Measurements from ENCODE around the gene DCLRE1A.

DNA sequence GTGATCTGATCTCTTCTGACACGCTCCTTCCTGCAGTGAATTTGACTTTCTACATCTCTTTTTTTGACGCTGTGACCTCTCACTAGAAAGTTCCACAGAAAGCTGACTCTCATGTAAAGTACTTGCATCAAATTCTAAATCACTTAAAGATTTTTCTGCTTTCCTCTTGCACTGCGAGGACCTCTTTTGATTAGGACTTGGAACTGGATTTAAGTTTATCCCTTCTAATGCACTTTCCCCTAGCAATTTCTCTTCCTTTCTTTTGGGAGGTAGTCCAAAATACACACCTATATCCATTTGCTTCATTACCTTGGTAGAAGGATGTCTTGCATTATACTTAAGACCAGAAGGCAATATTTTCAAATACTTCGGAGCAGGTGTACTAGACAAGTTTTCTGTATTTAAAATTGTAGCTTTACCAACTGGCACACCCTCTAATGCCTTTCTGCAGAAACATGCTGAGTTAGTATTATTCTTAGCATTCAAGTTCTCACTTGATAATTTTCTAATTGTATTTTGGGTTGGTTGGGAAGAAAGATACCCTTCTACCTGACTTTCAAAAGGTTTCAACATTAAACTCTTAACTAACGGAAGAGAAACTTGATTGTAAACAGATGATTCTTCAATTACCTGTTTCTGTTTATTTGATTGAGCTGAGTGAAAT, 4.6 kb downstream of the DCLRE1A start:
- TF ChIP-seq, protein P1, sequence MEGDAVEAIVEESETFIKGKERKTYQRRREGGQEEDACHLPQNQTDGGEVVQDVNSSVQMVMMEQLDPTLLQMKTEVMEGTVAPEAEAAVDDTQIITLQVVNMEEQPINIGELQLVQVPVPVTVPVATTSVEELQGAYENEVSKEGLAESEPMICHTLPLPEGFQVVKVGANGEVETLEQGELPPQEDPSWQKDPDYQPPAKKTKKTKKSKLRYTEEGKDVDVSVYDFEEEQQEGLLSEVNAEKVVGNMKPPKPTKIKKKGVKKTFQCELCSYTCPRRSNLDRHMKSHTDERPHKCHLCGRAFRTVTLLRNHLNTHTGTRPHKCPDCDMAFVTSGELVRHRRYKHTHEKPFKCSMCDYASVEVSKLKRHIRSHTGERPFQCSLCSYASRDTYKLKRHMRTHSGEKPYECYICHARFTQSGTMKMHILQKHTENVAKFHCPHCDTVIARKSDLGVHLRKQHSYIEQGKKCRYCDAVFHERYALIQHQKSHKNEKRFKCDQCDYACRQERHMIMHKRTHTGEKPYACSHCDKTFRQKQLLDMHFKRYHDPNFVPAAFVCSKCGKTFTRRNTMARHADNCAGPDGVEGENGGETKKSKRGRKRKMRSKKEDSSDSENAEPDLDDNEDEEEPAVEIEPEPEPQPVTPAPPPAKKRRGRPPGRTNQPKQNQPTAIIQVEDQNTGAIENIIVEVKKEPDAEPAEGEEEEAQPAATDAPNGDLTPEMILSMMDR (IDR thresholded peaks at IDR 0.05), result no peak
- TF ChIP-seq POLR2A (IDR thresholded peaks at IDR 0.05) (no peak), POLR2AphosphoS5 (IDR thresholded peaks at IDR 0.05) (no peak)

Data from breast epithelium (tissue), 3 donors.